AG08395 (cell line): ENCODE data around the gene DMC1.

Experiments
- DNase-seq: peaks from one replicate; pipeline ENCODE4 v3.0.0; 2012; ENCODE audit warnings: mixed read lengths, low spot score

DMC1 gene

GRCh38 chr22:38566726-38567504 is 3.1 kb downstream of the DMC1 start:
- no peak for DNase-seq

DNA sequence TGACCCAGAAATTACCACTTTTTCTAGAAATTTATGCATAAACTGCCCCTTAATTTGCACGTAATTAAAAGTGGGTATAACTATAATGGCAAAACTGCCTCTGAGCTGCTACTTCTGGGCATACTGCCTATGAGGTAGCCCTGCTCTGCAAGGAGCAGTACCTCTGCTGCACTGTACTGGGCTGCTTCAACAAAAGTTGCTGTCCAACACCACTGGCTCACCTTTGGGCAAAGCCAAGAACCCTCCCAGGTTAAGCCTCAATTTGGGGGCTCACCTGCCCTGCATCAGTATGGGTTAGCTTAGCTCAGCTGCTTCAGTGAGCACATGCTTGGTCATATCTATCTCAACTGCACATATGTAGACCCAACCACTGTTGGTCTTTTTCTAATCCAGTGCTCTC is 4.5 kb downstream of the DMC1 start:
- DNase-seq = no peak

GRCh38 chr22:38564669-38565068 is 5.3 kb downstream of the DMC1 start:
- DNase-seq = no peak

DNA sequence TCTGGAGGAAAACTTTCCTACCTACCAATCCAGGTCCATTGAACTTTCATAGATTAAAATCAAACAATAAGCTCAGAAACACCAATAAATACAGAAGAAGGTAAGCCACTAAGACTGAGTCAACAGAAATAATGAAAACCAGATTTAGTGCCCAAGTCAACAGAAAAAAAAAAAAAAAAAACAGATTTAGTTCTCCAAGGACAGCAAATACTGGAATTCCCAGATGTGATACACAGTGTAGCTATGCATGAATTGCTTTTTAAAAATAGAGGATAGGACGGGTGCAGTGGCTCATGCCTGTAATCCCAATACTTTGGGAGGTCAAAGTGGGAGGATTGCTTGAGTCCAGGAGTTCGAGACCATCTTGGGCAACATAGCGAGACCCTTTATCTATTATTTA is 15.7 kb downstream of the DMC1 start:
- peak; percentile 79 for DNase-seq

DNA sequence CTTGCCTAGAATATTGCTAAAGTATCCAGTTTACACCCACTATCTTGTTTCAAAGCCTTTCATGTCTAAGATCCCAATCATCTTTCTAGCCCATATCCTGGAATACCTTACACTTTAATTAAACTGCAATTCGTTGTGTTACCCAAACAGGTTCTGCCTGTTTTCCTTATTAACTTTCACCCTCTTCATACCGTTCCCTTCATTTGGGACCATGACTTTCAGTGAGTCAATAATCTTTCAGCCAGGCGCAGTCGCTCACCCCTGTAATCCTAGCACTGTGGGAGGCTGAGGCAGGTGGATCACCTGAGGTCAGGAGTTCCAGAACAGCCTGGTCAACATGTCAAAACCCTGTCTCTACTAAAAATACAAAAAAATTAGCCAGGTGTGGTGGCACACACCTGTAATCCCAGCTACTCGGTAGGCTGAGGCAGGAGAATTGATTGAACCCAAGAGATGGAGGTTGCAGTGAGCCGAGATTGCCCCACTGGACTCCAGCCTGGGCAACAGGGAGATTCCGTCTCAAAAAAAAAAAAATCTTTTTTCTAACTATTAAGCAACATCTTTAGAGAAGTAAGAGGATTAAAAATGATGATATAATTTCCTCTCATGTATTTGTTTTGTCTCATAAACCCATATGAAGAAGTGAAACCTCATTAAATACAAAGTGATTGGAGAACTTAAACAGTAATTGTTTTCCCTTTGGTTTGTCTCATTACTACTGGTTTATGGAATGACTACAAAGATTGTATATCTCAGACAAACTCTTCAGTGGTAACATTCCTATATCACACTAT is 20.7 kb downstream of the DMC1 start:
- DNase-seq = no peak

DNA sequence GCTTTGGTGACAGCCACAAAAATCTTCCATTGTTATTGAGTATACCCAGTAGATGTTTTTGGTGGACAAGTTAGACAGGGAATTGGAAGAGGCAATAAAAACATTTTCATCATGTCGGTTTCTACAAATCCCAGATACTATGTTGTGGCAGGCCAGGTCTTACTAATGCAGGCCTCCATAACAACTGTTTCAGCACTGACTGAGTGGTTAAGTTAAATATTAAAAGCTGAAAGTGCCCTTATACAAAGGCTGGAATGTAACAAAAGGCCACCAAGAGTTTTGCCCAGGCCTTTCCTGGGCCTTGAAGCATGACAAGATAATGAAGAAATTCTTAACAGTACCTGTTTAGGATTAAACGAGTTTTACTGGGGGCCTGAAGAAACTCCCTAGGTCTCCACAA is 29.3 kb downstream of the DMC1 start:
- no peak for DNase-seq

DNA sequence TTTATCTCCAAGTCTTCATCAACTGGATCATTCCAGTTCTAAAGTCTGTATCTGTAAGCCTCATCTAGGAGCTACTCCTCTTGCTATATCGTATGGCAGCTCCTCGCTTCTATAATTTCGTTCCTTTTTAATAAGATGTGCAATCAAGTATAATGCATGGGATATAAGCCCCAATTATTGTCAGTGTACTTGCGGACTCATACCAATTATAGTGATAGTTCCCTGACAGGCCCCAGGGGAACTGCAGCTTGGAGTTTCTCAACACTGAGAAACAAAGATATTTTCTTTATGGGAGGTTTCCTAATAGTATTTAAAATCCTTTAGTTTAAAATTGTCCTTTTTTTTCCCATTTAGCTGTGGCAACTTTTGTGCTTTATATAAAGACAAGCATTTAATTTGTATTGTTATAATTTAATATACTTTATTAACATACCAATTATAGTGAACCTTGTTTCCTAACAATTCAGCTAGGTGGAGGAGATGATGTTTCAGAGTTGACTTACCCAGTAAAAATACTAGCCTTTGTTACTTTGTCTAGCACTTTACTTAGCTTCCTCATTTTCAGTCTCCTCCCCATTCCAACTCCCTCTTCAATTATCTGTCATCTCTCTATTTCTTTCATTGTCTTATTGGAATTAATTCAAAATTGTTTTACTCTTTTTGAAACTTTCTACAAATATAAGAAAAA is 38.6 kb downstream of the DMC1 start:
- DNase-seq = no peak

GRCh38 chr22:38524429-38524828 is 45.6 kb downstream of the DMC1 start:
- no peak for DNase-seq

GRCh38 chr22:38523479-38523878 is 46.5 kb downstream of the DMC1 start:
- DNase-seq = no peak

GRCh38 chr22:38523029-38523428 is 47.0 kb downstream of the DMC1 start:
- no peak for DNase-seq

DNA sequence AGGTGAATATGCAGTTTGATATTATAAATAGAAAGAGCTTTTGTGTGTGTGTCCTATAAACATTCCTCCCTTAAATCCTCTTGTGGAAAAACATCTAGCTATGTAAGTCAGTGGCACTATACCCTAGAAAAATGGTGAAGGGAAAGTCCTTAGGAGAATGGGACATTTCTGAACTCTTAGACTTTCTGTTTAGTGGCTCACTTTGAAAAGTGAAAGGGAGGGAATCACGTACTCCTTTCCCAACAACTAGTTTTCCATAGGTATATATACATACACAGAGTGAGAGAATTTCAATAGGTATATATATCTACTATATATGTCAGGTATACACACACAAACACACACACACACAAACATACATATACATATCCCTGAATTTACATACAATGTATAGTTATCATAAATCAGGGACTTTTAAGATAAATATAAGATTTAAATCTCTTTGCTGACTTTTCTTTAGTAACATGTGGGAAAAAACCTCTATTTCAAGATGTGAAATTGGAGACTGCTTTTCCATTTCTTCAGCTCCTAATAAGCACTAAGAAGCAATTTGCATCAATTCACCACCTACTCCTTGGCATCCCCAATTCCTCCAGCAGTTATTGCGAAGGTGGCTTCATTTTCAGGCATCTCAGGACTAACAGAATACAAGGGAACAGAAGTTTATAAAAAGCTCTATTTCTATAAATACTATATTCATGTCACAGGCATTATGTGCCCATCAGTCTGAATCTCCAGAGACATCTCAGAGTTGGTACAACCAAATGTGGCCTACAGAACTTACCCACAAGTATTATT is 50.3 kb downstream of the DMC1 start:
- no peak for DNase-seq

- DNase-seq = no peak
Measured at GRCh38 chr22:38518620-38519019, 51.4 kb downstream of the DMC1 start.

DNA sequence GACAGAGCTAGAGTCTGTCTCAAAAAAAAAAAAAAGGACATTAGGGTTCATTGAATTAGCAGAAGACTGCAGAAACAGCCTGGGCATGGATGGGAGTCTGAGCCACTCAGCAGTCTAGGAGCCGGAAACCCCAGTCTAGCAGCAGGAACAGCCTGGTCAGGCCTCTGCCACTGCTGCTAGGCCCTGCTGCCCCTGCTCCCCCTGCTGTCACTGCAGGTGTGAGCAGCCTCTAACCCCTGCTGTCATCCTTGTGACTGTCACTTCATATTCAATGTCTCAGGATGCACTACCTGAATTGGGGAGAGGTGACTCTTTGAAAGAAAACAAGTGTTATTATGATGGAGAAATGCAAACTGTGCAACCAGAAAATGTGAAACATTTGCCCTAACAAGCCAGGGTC is 56.9 kb downstream of the DMC1 start:
- DNase-seq = no peak

DNA sequence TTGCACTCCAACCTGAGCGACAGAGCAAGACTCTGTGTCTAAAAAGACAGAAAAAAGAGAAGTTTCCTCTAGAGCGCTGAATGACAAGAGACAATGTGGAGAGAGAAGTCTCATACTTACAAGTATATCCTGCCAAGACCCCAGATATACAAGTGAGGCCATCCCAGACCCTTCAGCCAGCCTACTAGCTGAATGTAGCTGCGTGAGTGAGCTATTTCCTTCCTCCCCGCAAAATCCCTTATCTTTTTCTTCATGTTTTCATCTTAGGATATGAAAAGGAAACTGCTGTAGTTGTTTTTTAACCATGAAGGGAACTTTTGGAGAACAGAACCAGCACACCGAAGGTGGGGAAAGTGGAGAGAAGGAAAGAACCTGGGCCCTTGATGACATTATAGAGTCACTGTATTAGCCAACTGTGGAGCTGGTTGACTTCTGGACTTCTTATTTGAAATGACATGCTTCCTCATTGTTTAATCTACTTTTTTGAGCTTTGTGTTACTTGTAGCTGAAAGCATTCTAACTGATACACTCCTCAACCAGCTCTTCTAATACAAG is 59.5 kb downstream of the DMC1 start:
- no peak for DNase-seq

GRCh38 chr22:38506118-38506962 is 63.6 kb downstream of the DMC1 start, which contains the start of gene DDX17:
Gene DDX17 (minus strand): TSS chr22:38506311.
- peak; percentile 94 for DNase-seq

DNA sequence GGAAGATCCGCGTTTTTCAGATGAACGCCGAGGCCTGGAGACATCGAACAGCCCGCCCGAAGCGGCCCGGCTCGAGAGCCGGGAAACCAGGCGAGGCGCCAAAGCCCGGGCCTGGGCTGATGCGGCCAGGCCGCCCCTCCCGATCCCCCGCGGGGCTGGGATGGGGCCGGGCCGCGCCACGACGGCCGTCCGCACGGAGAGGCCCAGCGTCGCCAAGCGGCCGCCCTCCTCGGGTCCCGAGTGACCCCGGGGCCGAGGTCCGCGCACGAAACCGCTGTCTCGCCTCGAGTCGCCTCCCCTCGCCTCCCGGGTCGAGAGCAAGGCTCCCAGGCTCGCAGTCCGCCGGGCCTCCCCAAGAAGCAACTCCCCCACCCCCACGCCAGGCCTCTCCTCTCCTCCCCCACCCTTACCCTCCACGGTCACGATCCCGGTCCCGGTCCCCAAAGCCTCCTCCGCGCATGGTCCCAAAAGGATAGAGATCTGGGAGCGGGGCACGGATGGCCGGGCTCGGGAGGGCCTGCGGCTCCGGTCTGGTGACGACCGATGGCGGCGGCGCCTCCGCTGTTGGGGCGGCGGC is 64.4 kb downstream of the DMC1 start:
- DNase-seq = peak; percentile 87

DNA sequence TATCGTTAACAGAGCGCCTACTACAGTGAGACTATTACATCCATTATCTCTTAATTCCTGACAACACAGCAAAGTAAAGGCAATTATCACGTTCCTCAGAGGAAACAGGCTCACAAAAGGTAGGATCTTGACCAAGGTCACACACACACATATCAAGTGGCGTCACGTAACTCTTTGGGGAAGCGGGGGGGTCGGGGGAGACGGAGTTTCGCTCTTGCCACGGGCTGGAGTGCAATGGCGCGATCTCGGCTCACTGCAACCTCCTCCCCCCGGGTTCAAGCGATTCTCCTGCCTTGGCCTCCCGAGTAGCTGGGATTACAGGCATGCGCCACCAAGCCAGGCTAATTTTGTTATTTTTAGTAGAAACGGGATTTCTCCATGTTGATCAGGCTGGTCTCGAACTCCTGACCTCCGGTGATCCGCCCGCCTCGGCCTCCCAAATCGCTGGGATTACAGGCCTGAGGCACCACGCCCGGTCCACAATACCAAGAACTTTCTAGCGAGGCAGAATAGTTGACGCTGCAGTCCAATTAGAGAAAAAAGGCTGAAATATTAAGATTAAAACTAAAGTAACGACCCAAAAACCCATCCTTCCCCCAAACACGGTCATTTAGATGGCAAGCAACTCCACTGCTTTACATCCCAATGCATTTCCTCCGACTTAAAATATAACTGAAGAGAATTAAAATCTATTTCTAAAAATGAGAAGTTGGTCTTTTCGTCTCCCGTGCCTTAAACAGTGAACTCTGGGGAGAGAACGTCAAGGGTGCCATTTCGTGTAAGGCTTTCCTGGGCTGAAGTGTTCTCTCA is 65.0 kb downstream of the DMC1 start:
- no peak for DNase-seq

GRCh38 chr22:38503021-38503420 is 67.0 kb downstream of the DMC1 start:
- no peak for DNase-seq
